Activated CD8-positive, alpha-beta memory T cell treated with anti-CD3 and anti-CD28 coated beads, Interleukin-2, amount 50 U/mL, for 1 hour (primary cell): ENCODE results near the gene KCTD16.

Experiments used
- DNase-seq: peaks from one replicate; pipeline ENCODE4 v3.0.0-alpha.2; 2020; ENCODE audit errors: extremely low read depth

Gene KCTD16

DNA sequence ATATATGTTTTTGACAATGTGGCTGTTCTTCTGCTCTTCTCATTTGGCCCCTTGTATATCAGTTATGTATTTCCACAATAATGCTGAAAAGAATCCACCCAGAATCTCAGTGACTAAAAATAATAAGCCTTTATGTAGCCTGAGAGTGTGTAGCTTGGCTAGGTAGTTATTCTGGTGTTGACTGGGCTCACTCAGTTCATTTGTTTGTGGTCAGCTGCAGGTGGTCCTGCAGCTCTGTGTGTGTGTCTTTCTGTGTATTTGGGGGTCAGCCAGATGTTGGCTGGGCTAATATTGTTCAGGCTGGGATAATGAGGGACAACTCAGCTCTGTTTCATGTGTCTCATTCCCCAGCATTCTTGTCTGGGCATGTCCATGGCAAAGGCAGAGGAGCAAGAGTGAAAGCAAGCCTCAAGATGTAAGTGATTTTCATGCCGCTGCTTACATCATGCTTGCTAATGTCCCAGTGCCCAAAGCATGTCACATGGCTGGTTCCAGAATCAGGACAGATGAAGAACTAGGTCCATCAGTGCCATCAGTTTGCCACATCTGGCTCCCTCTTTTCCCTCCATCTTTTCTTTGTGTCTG is 162.8 kb downstream of the KCTD16 start:
- DNase-seq, result no peak

DNA sequence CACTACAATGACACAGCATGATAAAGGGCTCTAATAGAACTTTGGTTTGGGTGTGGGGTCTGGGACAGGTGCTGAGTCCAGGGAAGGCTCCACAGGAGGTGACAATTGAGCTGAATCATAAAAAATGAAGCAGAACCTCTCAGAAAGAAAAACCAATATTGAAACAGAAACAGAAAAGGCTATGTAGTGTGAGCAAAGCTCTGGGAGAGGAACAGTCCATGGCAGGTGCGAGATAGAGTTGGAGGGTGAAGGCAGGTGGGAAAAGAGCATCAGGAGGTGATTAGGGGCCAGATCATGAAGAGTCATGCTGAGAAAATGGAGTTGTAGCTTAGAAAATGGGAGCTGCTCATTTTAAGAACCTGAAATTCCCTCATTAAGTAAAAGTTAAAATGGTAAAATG is 164.9 kb downstream of the KCTD16 start:
- DNase-seq, result no peak

DNA sequence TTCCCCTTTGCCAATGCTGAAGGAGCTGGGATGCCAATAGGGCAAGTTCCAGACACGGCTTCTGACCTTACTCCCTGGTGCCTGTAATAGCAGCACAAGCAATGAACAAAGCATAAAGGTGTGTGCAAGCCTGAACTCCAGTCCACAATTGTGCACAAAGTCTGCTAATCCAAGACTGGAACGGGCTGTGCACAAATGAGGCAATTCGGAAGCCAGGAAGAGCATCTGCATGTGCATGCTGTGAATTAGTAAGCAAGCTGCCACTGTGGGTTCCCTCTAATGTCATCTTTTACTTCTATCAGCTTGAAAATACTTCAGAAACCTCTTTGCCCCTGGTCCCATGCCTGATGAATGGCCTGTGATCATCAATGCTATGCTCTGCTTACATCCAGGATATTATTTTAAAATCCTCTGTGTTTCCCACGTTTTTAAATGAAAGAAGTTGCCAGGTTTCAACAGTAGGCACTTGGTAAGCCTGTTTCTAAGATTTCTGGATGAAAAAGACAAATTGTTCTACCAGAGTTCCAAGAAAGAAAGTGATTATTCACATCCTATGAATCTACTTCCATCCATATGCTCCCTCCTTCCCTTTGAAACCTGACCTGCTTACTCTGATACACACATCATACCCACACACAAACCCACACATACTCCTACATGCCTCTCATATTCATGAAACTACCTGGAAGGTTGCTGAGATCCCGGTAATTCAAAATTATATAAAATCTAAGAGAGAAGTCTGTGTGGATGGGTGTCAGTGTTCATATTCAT is 165.7 kb downstream of the KCTD16 start:
- no peak for DNase-seq

DNA sequence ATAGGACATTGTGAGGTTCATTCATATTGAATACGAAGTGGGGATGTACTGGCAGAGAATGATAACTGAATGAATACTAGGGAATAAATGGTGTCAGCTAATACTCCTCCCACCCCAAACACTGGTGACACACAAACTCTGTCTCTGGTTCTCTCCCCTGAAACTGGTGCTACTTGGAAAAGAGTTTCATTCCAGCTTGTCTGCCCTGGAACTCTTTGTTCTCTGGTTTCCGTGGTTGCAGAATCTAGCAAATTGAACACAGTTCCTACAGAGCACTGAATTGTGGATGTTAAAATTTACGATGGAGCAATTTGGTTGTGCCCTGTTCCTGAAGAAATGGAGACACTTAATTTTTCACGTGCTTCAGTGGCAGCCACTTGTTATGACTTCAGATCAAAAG is 181.7 kb downstream of the KCTD16 start:
- DNase-seq, result no peak

DNA sequence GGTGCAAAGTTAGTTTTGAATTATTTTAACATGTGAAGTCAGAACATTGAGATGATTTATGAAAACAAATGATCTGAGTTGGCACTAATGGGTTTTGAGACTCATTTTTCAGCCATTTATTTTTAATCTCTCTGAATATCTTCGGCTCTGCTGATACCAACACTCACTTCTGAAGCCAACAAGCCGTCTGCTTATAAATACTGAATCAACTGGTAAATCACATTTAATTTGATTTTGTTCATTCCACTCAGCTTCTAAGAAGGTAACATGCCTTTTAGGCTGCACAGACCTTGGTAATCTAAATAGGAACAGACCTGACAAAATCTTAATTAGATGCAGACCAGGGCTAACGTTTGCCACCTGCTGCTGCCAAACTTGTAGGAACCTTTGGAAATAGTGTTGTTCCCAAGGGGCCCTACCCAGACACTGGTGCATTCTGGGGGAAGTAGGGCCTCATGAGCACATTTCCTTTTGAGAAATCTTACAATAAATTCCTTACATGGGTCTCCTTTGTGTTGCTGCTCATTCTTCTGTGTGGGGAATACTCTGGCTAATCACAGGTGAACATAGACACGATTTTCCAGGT is 182.2 kb downstream of the KCTD16 start:
- no peak for DNase-seq

DNA sequence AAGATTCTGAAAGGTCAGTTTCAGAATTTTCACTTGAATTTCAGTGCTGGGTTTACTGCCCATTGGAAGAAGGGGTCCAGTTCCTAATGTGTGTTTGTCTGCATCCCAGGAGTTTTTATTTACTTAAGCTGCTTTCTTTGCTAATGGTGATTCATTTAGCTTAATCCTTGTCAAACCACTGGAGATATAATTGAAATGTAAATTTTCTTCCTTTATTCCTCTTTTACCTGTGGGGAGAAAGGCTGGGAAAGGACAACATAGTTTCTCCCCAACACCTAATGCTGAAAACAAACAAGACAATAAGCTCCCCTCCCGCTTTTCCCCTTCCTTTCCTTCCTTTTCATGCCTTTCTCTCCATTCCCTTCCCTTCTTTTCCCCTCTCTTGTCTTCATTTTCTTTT is 185.8 kb downstream of the KCTD16 start:
- no peak for DNase-seq

DNA sequence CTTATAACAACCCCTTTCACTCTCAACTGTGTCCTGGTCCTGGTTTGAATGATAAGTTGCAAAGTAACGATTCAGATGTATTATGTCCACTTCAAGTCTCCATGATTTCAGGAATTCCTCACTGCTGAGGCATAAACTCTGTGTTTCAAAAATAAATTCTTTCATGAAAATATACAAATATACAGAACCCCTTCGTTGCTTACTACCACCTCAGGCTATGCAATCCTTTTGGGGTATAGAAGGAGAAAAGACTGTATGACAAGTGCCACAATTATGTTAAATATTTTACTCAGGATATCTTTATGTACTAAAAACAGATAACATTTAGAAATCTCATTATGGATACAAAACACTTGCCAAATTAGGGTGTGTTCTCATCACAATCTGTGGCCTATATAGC is 190.7 kb downstream of the KCTD16 start:
- no peak for DNase-seq

DNA sequence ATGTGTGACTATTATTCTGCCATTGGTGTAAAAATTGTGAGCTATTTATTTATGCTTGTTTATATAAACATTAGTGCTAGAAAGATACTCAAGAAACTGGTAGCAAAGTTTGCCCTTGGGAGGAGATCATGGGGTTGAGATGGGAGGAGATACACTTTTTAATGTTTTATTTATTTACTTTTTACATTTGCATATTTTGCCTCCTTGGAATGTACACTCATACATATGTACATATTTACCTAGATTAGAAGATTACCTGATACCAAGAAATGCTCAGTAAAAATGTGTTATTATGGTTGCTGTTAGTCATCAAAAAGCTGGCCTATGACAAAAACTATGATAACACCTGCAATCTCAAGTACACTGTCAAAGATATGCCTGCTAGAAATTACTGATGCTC is 195.2 kb downstream of the KCTD16 start:
- DNase-seq, result no peak

DNA sequence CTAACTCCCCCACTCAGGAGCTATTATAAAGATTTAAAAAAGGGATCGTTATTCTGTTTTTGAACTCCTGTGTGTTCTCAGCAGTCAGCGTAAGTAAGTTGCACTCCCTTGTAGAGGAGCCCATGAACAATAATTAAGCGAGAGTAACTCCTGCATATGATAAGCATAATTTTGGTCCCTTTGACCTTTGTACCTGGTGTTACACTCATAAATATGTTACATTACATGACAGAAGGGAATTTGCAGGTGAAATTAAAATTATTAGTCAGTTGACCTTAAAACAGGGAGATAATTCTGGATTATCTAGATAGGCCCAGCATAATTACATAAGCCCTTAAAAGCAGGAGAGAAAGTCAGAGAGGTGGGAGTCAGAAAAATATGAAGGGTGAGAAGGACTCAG is 197.3 kb downstream of the KCTD16 start:
- DNase-seq, result no peak

DNA sequence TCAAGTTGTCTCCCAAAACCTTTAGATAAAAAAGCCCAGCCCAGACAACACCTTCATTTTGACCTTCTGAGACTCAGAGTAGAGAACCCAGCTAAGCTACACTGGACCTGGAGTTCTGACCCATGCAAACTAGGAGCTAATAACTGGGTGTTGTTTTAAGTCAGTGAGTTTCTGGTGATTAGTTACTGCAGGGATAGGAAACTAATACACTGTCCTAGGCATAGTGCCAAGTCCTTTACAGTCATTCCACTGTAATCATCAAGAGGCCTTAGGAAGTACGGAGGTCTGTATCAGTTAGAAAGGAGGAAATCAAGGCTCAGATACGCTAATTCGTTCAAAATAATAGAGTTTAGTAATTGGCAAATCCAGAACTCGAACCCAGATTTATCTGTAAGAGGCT is 197.9 kb downstream of the KCTD16 start:
- no peak for DNase-seq

DNA sequence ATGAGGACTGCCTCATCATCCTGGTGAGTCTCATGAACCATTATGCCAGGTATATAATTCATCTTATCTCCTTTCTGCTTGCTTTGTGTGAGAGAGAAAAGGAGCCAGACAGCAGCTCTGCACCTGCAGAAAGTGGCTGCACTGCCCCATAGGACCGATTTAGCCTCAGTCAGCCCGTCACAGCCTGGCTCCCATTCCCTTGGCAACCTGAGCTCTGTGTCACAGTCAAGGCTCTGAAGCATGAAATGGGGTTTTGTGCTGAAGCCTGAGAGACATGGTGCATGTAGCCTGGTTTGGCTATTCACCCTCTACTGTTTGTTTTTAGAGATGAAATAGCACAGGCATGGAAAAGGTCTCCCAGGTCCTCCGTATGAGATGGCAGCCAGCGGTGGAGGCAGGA is 198.3 kb downstream of the KCTD16 start:
- no peak for DNase-seq

DNA sequence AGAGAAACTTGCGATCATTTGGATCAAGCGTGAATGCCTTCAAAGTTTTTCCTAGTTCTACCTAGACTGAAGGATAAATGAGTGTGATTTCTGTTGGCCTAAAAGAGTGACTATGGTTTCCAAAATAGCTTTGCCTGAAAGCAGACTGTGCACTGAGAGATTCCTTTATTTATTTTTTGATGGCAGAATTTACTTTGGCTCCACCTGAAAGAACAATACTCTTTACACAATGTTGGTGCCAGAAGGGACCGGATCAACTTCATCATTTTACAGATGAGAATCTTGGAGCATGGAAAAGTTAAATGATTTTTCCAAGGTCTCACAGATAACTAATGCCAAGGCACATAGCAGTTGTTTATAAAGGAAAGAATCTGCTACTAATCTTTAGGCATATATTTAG is 199.6 kb downstream of the KCTD16 start:
- no peak for DNase-seq

DNA sequence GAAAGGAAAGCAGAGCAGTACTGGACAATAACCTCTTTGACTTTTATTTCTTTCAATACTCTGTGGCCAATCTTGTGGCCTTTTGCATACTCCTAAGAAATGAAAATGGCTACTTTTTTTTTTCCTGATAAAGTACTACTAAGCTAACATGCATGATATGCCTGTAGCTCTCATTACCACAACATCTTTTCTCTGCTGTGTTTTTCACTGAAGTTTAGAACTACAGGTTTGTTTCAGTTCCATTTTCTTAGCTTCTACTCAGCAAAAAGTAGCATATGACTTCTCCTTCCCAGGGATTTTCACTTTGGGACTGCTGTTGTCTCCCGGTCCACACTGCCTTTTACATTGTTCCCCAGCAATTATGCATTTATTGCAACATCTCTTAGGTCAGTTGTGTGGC is 204.0 kb downstream of the KCTD16 start:
- DNase-seq, result no peak

DNA sequence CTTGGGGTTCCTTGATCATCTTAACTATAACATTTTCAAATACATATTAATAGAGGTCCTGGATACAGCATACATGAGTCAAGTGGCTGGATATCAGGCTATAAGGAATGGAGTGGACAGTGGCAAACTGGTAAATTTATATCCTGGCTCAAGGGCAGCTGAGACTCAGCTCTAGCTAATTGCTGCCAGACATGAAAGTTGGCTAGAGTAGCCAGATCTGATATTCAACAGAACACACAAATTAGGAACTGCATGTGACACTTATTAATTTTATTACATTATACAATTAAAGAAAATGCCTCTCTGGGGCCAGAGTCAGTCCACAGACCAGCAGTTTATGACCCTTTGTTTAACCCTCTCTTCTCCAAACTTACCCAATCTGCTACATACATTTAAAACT is 206.5 kb downstream of the KCTD16 start:
- DNase-seq, result no peak

DNA sequence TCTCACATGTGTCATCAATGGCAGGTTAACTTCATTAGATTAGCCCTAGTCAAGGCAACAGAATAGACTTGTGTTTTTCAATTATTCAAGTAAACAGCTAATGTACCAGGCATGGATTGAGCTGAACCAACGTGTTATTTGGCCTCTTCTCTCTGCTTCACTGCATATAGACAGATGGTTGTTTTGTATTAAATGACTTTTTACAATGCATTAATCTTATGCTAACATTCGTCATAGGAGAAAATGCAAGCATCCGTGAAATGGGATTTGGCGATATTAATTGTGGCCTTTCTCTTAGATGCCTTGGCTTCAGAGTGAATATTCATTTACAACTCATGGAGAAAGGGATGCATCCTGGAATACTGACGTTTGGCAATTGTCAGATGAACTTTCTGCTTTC is 208.0 kb downstream of the KCTD16 start:
- DNase-seq, result no peak

DNA sequence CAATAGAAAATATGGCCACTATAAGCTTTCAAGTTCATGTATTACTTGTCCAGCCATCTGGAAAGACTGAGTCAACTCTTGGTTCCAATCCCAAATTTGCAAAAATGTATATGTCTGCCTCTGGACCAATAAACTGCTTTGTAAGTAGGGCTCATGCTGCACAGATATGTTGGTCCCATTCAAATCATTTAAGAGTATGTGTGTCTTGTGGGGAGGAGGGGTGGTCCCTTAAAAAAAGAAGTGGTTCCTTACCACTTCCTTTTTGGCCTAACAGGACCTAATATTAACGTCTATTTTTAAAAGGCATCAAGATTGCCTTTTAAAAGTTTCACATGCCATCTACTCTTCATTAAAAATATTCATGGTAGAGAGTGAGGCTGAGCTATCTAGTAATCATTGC is 214.9 kb downstream of the KCTD16 start:
- DNase-seq, result no peak

DNA sequence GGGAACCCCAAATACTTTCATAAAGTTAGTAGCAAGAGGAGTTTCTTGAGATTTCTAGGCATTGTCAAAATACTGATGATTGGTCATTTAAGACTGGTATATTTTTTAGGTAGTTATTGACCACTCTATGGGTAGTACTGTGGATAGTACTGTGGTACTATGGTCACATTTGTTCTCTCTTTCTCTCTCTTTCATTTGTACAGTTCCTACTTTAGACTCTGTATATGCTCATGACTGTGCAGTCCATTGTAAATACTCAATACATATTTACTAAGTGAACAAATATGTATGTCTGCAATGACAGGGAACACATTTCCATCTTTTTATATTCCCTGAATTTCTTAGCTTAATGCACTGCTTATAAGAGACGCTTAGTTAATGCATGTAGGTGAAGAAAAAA is 215.6 kb downstream of the KCTD16 start:
- no peak for DNase-seq

DNA sequence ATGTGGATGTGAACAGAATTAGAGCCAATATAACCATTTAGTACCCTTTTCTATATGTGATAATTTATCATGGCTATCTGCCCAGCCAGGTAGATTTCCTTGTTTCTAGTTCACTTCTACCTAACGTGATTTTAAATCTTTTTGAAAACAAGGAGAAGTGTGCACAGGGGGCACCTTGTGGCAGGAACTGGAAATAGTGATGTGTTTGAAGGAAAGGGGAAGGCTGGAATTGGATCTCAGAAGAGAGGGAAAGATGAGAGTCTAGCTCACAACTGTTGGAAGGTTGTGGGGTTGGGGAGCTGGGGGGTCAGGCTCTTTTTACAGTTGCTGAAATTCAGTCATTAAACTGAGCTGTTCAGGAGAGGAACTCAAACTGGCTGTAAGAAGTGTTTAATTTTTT is 219.5 kb downstream of the KCTD16 start:
- no peak for DNase-seq

DNA sequence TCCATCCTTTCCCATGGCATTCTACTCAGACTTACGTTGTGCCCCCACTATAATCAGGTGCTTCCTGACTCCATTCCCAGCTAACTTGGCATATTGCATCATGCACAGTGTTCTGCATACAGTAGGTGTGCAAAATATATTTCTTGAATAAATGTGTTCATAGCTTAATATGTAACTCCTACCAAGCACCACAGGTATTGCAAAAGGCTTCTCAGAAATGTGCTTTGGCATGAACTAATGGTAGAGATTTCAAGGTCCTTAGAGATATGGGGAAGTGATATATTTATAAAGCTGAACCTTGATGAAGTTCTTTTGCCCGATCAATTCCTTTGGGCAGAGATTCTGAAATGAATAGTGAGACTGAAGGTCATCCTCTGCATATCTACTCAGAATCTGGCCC is 220.4 kb downstream of the KCTD16 start:
- no peak for DNase-seq

DNA sequence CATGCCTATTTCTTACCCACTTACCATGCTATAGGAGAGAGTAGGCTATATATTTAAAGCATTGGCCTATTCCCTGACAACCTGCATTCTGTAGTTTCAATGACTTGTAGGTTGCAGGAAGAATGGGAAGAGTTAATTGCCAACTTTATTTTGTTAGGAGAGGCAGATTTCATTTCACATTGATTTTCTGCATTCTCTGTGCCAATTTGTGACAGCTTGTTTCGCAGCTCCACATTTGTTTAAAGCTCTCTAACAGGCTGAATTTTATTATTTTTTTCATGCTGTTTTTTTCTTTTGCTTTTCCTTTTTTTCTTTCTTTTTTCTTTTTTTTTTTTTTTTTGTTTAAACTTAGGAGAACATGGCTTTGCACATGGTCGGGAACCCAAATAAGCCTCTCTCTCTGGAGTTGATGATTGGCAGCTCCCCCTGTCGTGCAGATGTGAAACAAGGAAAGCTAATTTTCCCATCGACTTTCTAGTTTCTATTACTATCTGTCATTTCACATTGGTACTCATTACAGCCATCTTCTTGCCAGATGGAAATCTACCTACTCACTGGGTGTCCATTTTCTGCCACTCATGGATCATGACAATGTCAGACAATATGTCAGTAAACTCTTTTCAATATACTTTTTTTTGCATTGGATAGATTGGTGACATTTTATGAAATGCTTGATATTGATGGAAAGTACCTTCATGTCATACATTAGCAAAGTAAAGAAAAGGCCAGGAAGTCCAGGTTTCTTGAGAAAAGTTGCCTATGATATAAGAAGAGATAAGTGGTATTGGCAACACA is 223.2 kb downstream of the KCTD16 start:
- no peak for DNase-seq

DNA sequence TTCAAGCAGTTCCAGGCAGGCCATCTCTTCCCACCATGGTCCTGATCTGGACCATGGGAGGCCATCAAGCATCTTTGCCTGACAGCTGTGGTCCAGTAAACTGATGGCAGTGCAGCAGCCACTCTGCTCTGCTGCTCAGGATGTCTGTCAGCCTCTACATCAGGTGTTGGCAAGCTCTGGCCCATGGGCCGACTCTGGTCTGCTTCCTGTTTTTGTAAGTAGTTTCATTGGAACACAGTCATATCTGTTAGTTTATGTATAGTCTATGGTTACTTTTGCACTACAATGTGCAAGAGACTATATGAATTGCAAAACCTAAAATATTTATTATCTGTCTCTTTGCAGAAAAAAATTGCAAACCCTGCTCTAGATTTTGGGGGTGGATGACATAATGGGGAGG is 225.0 kb downstream of the KCTD16 start:
- DNase-seq, result no peak

DNA sequence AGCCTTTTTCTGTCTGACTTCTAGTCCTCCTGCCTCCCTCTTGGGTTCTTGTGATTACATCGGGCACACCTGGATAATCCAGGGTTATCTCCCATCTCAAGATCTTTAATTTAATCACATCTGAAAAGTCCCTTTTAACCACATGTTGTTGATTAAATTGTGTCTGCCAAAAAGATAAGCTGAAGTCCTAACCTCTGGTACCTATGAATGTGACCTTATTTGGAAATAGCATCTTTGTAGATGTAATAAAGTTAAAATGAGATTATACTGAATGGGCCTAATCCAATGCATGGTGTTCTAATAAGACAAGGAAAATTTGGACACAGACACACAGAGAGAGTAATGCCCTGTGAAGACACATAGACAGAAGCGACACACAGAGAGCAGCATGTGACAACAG is 232.4 kb downstream of the KCTD16 start:
- DNase-seq, result no peak
